ENCODE data around the gene SF1. TPM values are rescaled to one million over a fixed set of nuclear protein-coding genes. Genes with fewer than 3 reads are reported as not detected.

The SF1 gene
- total RNA-seq, 1 experiment from 2014 or later, result 472 TPM

GRCh38 chr11:64765851-64766665 is 12.3 kb downstream of the SF1 start:
- Histone ChIP-seq H3K27me3 (replicated peaks; ENCODE audit: insufficient read depth, low read depth, low read length, poor library complexity) (no peaks in the 10 kb centered on the region), H3K4me1 (ENCODE audit: insufficient read depth, low read length, poor library complexity, severe bottlenecking) (peaks cover 37% of the 10 kb centered on the region), H3K36me3 (ENCODE audit: insufficient read depth, low read length, poor library complexity, severe bottlenecking) (peaks cover 87% of the 10 kb centered on the region), H3K9me3 (ENCODE audit: low read depth, low read length, poor library complexity, severe bottlenecking) (no peaks in the 10 kb centered on the region), H3K27ac (ENCODE audit: low read depth, low read length, poor library complexity, severe bottlenecking) (no peak overlapping the region), H3K4me3 (ENCODE audit: low read depth, low read length, poor library complexity, severe bottlenecking) (no peak overlapping the region)
- POLR2A ChIA-PET (ENCODE audit: low non-redundant PET), result no interaction called here
- DNase-seq (ENCODE audit: low spot score), result no peak
- BruUV-seq (replicated peaks), result no TSS peak
- CTCF ChIA-PET, result no interaction called here
- TF ChIP-seq EZH2 (IDR thresholded peaks at IDR 0.05; ENCODE audit: borderline replicate concordance, low read depth, low read length, poor library complexity, severe bottlenecking) (no peak), CTCF (conservative IDR thresholded peaks at IDR 0.05; ENCODE audit: low read depth, low read length) (no peak)
- intact Hi-C loops (cut with micrococcal nuclease; ENCODE audit: unreplicated experiment), result no loop called here

DNA sequence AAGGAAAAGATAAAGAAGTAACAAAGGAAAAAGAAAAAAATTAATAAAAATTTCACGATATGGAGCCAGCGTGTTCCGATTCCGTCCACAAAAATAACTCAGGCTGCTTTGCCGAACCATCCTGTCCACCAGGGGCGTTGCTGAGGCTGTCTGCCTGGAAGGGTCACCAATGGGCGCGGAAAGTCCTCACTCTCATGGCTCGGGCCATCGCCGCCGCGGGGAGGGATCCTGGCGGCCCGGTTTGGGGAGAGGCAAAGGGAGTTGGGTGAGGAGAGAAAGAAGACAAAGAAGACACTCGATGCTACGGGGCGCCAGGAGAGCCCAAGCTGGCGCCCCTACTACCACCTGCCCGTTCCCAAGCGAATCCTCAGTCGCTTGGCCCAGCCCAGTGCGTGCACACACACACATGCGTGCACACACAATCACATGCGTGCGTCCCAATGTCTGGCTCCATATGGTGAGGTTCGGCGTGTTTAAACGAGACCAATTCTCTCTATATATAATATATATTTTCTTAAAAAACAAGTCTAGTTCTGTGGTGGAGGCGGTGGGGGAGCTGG is 13.0 kb downstream of the SF1 start:
- no peak overlapping the region for H3K4me3 ChIP-seq (ENCODE audit: low read depth, low read length, poor library complexity, severe bottlenecking)
- no peaks in the 10 kb centered on the region for H3K27me3 ChIP-seq (replicated peaks; ENCODE audit: insufficient read depth, low read depth, low read length, poor library complexity)
- TF ChIP-seq CTCF (conservative IDR thresholded peaks at IDR 0.05; ENCODE audit: low read depth, low read length) (peak; percentile 52), EZH2 (IDR thresholded peaks at IDR 0.05; ENCODE audit: borderline replicate concordance, low read depth, low read length, poor library complexity, severe bottlenecking) (no peak)
- no TSS peak for BruUV-seq (replicated peaks)
- peaks cover 80% of the 10 kb centered on the region for H3K36me3 ChIP-seq (ENCODE audit: insufficient read depth, low read length, poor library complexity, severe bottlenecking)
- intact Hi-C loops (cut with micrococcal nuclease; ENCODE audit: unreplicated experiment), result no loop called here
- ChIA-PET POLR2A (ENCODE audit: low non-redundant PET) (no interaction called here), CTCF (no interaction called here)
- H3K27ac ChIP-seq (ENCODE audit: low read depth, low read length, poor library complexity, severe bottlenecking), result no peak overlapping the region
- peaks cover 37% of the 10 kb centered on the region for H3K4me1 ChIP-seq (ENCODE audit: insufficient read depth, low read length, poor library complexity, severe bottlenecking)
- H3K9me3 ChIP-seq (ENCODE audit: low read depth, low read length, poor library complexity, severe bottlenecking), result no peaks in the 10 kb centered on the region
- DNase-seq (ENCODE audit: low spot score), result no peak

GRCh38 chr11:64764753-64765152 is 13.6 kb downstream of the SF1 start:
- Histone ChIP-seq H3K9me3 (ENCODE audit: low read depth, low read length, poor library complexity, severe bottlenecking) (no peaks in the 10 kb centered on the region), H3K36me3 (ENCODE audit: insufficient read depth, low read length, poor library complexity, severe bottlenecking) (peaks cover 74% of the 10 kb centered on the region), H3K27ac (ENCODE audit: low read depth, low read length, poor library complexity, severe bottlenecking) (peak overlapping the region; percentile 60), H3K4me3 (ENCODE audit: low read depth, low read length, poor library complexity, severe bottlenecking) (no peak overlapping the region), H3K27me3 (replicated peaks; ENCODE audit: insufficient read depth, low read depth, low read length, poor library complexity) (no peaks in the 10 kb centered on the region), H3K4me1 (ENCODE audit: insufficient read depth, low read length, poor library complexity, severe bottlenecking) (peaks cover 37% of the 10 kb centered on the region)
- no peak for DNase-seq (ENCODE audit: low spot score)
- ChIA-PET POLR2A (ENCODE audit: low non-redundant PET) (no interaction called here), CTCF (interaction anchor here (0.5 to 0.6 kb wide), 2 partner anchors 941 to 1065 kb away, joined by 3 to 4 read pairs; no protein-coding TSS in a partner anchor)
- TF ChIP-seq EZH2 (IDR thresholded peaks at IDR 0.05; ENCODE audit: borderline replicate concordance, low read depth, low read length, poor library complexity, severe bottlenecking) (no peak), CTCF (conservative IDR thresholded peaks at IDR 0.05; ENCODE audit: low read depth, low read length) (no peak)
- TSS peak; percentile 59 for BruUV-seq (replicated peaks)
- intact Hi-C loops (cut with micrococcal nuclease; ENCODE audit: unreplicated experiment), result no loop called here
